HG03342 (cell line): ENCODE results near the gene ACTN2.

Source experiments
- ATAC-seq: cut with Tn5 transposase; IDR thresholded peaks from one replicate; pipeline ENCODE4 v1.9.1; 2021; ENCODE audit warnings: mild to moderate bottlenecking, moderate library complexity; ENCODE audit not compliant: unreplicated experiment

The ACTN2 gene

GRCh38 chr1:236765831-236766230 lies 79.5 kb downstream of the ACTN2 start:
- no peak for ATAC-seq

GRCh38 chr1:236766506-236766905 lies 80.2 kb downstream of the ACTN2 start:
- ATAC-seq, result no peak

GRCh38 chr1:236767276-236767675 lies 81.0 kb downstream of the ACTN2 start:
- no peak for ATAC-seq

GRCh38 chr1:236768601-236769000 lies 82.3 kb downstream of the ACTN2 start:
- ATAC-seq, result no peak

GRCh38 chr1:236773919-236774318 lies 87.6 kb downstream of the ACTN2 start:
- no peak for ATAC-seq

- no peak for ATAC-seq
Measured at GRCh38 chr1:236774926-236775325, 88.6 kb downstream of the ACTN2 start.

- ATAC-seq, result no peak
Measured at GRCh38 chr1:236779312-236779711, 93.0 kb downstream of the ACTN2 start.

- no peak for ATAC-seq
Measured at GRCh38 chr1:236785477-236785876, 99.2 kb downstream of the ACTN2 start.

- no peak for ATAC-seq
Measured at GRCh38 chr1:236786453-236786852, 100.2 kb downstream of the ACTN2 start.

- no peak for ATAC-seq
Measured at GRCh38 chr1:236794585-236795034, 108.3 kb downstream of the ACTN2 start.

GRCh38 chr1:236795035-236795756 lies 108.9 kb downstream of the ACTN2 start, which contains the start of gene MTR:
Gene MTR, plus strand, starts transcription at chr1:236795292. Its CDS starts 412 bp downstream, at chr1:236795704.
- ATAC-seq, result peak; percentile 98

GRCh38 chr1:236795757-236796667 lies 109.7 kb downstream of the ACTN2 start:
- ATAC-seq, result peak; percentile 22

GRCh38 chr1:236799001-236799400 lies 112.7 kb downstream of the ACTN2 start:
- no peak for ATAC-seq

- ATAC-seq, result no peak
Measured at GRCh38 chr1:236800002-236800620, 113.8 kb downstream of the ACTN2 start.

GRCh38 chr1:236800623-236801022 lies 114.3 kb downstream of the ACTN2 start:
- no peak for ATAC-seq

- no peak for ATAC-seq
Measured at GRCh38 chr1:236802264-236802663, 116.0 kb downstream of the ACTN2 start.

- ATAC-seq, result no peak
Measured at GRCh38 chr1:236806634-236807033, 120.3 kb downstream of the ACTN2 start.

- ATAC-seq, result no peak
Measured at GRCh38 chr1:236808005-236808404, 121.7 kb downstream of the ACTN2 start.

GRCh38 chr1:236808564-236809130 lies 122.3 kb downstream of the ACTN2 start:
- ATAC-seq, result no peak

- no peak for ATAC-seq
Measured at GRCh38 chr1:236809148-236809547, 122.8 kb downstream of the ACTN2 start.

GRCh38 chr1:236810018-236810417 lies 123.7 kb downstream of the ACTN2 start:
- no peak for ATAC-seq
